Middle frontal gyrus (tissue), 1 donor: ENCODE measurements around the gene ADCY7.
A peak's percentile ranks its signal among the peaks of the same experiment; 100 is the strongest.

Experiments
- DNase-seq: peaks from one replicate; pipeline ENCODE4 v3.0.0-alpha.2; 2015; ENCODE audit warnings: low spot score; ENCODE audit errors: extremely low spot score

ADCY7 gene

DNA sequence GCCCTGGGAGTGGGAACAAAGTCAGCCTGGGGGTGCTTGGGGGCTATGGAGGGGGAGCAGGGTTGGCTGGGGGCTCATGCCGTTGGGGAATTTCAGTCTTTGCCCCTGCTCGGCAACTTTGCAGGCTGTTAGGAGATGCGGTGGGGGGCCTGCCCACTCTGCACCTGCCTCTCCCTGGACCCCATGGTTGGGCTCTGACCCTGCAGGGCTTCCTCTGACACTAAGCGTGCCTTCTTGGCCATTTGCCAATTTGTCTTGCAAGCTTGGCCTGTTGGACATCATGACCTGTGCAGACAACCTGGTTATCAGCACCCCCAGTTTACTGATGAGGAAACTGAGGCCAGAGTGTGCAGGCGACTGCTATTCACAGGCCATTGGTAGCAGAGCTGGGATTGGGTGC, 14.6 kb downstream of the ADCY7 start:
- DNase-seq = no peak

DNA sequence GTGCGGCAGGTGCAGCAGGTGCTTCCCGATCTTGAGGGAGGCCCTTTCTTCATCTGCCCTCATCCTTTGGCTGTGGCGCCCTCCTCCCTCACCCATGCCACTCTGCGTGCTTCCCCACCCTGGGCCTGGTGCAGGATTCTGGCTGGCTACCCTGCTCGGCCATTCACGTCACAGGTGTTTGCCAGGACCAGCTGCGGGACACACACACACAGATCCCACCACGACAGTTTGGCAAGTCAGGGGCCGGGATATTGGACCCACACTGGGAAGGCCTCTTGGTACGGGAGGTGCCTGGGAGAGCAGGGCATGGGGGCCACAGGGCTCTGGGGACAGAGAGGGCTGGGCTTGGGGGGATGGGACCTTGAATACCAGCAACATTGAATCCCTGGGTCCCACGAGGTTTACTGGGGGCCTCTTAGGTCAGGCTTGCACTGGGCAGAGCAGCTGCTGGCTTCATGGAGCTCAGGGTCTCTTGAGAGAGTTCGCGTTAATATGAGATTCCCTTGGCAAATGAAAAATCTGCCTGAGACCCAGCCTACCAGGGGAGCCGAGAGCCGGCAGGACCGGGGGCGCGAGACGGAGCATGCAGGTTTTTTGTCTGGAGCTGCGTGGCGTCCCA, 15.1 kb downstream of the ADCY7 start:
- DNase-seq = no peak

DNA sequence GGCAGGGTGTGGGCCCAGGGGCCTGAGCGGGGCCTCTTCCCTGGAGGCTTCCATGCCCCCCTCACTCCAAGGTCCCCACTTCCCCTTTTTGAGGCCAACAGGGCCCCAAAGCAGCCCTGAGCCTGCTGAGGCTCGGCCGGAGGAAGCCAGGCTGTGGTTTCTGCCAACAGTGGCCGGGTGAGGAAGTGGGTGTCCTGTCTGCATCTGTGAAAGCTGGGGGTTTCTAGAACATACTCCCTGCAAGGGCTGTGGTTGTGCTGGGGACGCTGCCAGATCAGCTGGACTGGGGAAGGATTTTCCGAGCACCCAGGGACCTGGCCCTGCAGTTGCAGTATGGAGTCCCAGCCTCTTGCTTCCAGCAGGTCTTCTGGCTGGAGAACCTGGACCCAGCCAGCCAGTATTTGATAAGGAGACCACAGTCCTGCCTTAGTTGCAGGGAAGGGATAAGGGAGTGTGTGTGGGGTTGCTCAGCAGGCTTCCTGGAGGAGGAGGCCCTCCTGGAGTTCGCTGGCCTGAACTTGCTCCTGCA, 15.7 kb downstream of the ADCY7 start:
- peak; percentile 9 for DNase-seq

DNA sequence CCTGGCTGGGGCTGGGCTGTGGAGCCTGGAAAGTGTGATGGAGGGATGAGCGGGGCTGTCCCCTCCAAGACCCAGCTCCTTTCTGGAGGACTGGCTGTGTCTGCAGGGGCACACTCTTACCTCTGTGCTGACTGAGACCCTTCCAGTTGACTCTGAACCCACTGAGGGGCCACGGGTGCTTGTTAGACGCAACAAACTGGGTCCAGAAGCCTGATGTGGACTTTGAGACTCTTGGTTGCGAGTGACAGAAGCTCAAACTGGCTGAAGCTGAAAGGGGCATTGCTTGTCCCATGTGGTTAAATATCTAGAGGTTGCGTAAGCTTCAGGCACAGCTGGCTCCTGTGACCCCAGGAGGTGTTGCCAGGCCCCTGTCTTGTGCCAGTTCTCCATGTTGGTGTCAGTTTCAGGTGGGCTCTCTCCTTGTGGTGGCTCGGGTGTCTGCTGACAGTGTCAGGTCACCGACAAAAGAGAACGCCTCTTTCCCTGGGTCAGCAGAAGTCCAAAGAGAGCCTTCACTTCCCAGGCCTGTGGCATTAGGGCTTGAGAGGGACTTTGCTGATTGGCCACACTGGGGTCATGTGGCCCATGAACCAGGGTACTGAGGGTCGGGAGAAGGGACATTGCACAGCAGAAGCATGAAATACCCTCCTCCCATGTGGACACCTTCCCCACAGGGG, 16.7 kb downstream of the ADCY7 start:
- no peak for DNase-seq

DNA sequence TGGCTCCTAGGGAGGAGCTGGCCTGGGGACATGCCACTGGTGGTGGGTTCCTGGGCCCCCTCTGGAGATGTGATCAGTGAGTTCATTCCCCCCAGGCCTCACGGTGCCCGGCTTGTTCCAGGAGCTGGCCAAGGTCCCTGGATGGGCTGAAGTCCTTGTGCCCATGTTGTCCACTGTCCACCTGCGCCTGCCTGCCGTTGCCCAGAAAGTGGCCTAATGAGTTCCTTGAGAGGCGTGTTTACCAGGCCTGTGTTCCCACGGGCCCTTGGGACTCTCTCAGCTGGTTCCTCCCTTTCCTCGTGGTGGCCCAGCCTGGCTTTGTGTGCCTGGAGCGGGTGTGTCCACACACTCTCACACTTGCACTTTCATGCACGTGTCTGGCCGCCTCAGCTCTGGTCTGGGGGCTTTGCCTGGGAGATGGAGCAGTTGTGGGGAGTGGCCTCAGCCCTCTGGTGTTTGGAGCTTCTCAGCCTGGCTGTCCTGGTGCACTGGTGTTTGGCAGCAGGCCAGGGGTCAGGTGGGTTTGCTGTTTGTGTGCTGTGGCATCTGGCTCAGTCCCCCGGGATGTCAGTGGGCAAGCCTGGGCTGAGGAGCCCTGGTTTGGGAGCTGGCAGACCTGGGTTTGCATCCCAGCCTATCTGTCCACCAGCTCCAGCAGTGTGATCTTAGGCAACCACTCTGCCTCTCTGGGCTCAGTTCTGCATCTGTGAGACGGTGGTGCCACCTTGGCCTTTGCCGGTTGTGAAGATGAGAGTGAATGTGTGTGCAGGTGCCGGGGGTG, 18.0 kb downstream of the ADCY7 start:
- no peak for DNase-seq

DNA sequence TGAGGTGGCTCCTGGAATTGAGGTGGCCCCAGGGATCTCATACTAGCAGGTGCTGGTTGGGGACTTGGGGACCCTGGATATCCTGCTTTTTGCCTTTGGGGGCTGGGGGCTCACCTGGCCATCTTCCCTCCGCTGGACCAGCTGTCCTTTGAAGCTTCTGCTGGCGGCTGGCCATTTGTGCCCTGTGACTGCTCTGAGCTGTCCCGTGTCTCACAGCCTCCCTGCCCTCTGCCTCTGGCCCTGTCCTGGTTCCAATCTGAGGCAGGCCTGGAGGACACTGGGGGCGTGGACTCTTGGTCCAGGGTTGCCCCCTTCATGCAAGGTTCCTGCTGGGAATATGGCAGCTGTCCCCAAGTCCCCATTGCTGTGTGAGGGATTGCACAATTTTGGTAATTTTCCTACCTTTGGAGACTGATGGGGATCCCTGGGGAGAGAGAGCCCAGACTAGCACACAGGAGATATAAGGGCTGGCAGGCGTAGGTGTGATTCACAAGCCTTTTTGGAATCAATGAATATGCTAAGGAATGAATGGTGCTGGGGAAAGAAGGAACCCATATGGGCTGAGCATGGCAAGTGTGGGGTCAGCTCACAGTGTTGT, 19.2 kb downstream of the ADCY7 start:
- no peak for DNase-seq

DNA sequence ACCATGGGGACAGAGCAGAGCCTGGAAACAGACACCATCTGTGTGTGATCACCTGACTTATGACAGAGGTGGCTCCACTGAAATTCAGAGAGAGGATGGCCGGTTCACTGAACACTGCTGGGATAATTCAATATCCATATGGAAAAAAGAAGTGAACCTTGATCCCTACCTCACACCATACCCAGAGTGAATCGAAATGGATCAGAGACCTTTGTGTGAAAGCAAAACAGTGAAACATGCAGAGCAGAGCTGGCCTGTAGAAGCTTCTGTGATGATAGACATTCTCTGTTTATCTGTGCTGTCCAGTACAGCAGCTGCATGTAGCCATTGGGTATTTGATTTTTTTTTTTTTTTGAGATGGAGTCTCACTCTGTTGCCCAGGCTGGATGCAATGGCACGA, 20.3 kb downstream of the ADCY7 start:
- no peak for DNase-seq

DNA sequence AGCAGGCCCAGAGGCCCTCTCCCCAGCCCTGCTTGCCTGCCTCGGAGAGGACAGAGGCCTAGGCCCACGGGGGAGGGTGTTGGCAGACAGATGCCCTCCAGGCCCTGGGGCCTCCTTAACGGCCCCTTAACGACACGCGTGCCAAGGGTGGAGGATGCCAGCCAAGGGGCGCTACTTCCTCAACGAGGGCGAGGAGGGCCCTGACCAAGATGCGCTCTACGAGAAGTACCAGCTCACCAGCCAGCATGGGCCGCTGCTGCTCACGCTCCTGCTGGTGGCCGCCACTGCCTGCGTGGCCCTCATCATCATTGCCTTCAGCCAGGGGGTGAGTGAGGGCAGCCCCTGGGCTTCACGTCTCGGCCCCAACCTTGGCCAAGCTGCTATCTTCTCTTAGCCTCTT, 21.7 kb downstream of the ADCY7 start:
- no peak for DNase-seq

DNA sequence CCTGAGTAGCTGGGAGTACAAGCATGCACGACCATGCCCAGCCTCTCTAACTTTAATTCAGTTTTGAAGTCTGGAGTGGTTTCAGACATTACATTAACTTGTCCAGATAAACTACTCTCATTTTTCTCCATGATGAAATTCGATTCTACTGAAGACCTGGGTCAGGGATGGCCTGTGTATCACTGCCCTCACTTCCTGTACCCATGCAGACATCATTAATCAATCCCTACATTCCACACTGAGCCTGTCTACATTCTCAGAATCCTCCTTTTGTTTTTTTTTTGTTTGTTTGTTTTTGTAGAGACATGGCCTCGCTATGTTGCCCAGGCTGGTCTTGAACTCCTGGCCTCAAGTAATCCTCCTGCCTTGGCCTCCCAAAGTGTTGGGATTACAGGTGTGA, 22.6 kb downstream of the ADCY7 start:
- DNase-seq = no peak

DNA sequence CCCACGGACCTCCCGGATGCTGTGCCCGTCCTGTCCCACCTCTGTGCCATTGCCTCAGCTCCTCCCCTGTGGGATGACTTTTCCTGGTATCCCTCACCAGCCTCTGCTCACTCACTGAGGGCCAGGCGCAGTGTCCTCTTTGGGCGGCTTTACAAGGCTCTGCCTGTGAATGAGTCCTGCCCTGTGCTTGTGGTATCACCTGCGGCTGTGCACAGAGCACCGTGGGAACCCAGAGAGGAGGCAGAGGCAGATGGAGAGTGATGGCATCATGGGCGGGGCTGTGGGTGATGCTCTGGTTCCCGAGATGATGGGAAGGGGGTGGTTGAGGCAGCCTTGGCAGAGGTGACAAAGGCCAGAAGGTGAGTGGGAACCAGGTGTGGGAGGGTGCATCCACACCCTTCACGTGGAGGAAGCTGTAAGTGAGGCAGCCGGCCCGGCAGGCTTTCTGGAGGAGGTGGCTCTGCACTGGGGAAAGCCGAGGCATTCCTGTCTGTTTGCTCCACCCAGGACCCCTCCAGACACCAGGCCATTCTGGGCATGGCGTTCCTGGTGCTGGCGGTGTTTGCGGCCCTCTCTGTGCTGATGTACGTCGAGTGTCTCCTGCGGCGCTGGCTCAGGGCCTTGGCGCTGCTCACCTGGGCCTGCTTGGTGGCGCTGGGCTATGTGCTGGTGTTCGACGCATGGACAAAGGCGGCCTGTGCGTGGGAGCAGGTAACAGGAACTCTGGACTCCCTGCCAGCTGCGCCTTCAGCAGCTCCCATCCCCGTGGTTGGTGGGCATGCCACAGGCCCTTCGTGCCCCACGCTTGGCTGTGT, 23.8 kb downstream of the ADCY7 start:
- no peak for DNase-seq

DNA sequence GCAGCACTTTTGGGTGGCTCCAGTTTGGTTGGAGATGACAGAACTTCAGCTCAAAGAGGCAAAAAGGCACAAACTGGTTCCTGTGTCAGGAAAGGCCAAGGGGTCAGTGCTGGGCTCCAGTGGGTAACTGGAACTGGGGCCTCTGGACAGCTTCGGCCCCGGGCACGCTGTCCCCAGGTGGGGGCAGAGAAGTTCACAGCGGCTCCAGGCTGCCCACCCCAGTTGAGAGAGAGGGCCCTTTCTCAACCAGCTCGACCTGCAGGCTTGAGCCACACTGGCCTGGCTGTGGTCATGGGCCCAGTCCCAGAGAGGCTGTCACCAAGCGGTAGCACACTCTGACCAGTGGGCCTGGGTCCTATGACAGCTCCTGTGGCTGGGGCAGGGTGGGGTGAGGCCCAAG, 24.5 kb downstream of the ADCY7 start:
- DNase-seq = no peak

DNA sequence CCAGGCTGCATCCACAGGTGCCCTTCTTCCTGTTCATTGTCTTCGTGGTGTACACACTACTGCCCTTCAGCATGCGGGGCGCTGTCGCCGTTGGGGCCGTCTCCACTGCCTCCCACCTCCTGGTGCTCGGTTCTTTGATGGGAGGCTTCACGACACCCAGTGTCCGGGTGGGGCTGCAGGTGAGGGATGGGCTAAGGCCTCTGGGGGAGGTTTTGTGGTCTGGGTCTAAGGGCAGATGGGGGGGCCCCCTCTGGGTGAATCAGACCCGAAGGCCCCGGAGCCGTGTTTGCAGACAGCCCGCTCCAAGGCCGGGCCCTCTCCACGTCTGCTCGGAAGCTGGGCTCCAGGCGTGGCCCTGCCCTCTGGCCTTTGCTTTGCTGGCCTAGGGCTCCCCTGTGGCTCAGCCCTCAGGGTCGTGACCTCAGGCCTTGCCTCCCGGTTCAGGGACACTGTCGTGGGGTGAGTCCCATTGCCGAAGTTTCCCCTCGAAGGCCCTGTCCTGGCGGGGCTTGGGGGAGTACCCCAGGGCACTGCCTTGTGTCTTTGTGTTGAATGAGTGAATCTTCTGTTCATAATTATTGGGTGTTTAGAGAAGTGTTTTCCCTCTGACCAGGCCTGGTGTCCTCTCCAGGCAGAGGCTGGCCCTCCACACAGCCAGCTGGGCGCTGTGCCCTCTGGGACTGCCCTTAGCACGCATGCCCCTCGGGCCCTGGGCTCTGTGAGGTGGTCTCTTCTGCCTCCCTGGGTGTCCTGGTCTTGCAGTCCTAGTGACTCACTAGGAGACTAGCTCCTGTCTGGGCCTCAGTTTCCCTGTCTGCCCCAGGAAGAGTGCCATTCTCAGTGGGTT, 25.6 kb downstream of the ADCY7 start:
- DNase-seq = no peak

DNA sequence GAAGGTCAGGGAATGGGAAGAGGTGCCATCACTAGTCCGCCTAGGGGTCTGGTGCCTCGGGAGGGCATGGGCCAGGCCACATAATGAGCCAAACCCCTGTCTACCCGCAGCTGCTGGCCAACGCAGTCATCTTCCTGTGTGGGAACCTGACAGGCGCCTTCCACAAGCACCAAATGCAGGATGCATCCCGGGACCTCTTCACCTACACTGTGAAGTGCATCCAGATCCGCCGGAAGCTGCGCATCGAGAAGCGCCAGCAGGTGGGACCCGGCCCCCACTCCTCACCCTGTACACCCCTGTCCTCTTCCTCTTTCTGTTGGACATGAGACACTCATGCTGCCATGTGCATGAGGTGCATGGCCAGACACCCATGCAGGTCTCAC, 26.2 kb downstream of the ADCY7 start:
- no peak for DNase-seq

DNA sequence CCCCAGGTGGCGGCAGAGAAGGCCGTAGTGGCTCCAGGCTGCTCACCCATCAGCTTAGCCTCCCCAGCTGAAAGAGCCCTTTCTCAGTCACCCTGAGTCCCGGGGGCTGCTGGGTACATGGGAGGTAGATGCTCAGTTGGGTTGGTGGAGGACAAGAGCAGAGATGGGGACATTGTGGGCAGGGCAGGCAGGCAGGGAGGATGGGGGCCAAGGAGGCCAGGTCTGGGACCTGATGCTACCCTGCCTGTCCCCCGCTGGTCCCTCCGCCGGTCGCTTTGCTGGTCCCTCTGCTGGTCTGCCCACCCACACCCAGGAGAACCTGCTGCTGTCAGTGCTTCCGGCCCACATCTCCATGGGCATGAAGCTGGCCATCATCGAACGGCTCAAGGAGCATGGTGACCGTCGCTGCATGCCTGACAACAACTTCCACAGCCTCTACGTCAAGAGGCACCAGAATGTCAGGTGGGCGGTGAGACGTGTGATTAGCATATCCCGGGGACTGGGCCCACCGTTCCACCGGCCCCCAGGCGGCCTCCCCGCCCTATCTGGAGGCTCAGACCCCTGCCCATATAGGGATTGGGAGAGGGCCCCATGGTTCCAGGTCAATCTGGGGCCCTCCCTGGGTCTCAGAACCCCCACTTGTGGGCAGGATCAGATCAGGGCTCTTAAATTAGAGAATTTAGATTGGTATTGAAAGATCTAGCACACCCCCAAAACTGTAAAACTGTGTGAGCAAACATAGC, 26.9 kb downstream of the ADCY7 start:
- no peak for DNase-seq

DNA sequence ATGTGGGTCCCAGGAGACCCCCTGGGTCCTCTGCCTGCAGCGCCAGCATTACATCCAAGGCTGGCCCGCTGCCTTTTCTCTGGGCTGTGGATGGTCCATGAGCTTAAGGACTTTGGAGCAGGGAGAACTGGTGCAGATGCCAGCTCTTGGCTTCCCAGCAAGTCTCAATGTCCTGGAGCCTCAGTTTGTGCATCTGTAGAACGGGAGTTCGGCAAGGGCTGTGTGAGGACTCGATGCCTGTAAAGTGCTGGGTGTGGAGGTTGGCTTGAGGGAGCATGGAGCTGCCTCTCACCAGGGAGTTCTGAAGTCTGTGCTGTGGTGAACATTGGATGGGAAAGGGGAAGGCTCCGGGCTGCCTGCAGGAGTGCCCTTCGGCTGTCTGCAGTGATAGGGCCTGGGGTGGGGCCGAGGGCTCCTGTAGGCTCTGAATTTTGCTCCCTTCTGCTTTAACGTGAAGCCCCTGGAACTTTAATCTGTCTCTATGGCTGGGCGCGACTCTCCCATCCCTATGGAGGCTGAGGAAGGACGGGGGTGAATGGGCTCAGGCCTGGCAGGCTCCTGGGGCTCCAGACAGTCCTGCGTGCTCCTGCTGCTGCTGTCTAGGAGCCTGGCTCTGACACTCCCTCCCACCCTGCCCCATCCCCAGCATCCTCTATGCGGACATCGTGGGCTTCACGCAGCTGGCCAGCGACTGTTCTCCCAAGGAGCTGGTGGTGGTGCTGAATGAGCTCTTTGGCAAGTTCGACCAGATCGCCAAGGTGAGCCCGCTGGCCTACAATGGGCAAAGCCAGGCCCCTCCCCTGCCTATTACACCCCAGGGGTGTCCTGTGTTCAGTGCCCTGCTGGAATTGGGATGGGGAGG, 27.9 kb downstream of the ADCY7 start:
- DNase-seq = no peak

DNA sequence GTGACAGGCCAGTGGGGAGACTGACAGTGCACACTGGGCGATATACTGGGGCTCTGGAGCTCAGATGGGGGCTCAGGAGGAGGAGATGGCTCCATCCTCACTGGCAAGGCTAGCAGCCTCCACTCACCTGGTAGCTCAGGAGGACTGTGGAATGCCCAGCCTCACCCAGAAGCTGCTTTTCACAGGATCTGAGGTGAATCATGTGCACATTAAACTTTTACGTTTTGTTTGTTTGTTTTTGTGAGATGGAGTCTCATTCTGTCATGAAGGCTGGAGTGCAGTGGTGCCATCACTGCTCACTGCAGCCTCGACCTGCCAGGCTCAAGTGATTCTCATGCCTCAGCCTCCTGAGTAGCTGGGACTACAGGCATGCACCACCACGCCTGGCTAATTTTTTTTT, 28.6 kb downstream of the ADCY7 start:
- DNase-seq = no peak

DNA sequence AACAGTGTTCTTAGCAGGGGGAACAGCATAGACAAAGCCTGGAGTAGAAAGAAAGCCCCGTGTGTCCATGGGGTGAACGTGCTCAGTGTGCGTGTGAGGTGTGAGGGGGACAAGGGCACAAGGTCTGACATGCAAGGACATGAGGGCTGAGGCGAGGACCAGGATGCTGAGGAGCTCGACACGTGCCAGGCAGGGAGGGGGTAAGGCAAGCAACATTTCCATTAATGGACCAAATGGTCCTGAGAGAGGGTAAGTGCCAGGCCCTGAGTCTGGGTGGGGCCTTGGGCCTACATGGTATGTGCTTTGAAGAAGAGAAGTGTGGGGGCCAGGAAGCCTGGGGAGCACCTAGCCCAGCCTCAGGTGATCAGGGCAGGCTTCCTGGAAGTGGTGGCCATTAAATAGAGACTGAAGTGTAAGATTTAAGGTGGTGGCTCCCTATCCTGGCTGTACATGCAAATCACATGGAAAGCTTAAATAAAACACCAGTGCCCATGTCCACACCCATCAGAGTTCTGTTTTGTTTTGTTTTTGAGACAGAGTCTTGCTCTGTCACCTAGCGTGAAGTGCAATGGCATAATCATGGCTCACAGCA, 29.3 kb downstream of the ADCY7 start:
- no peak for DNase-seq

DNA sequence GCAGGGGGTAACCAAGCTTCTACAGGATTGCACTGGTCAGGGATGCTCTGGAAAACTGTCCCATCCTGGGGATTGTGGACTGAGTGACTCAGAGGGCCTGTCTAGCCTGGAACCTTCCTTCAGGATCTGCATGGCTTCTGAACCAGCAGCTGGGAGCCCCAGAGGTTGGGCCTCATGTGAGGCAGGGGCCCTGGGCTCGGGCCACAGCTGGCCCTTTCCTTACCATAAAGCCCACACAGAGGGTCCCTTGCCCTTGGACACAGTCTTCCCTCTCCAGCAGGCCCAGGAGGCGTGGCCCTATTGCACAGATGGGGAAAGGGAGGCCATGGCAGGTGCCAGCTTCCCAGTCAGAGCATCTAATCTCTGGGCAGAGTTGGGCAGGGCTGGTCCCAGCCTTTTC, 30.5 kb downstream of the ADCY7 start:
- no peak for DNase-seq
